ENCODE data around the gene FRY.

The FRY gene

GRCh38 chr13:32266130-32266529 lies 234.6 kb downstream of the FRY start:
- DNase-seq = no peak

- no peak for DNase-seq
Measured at GRCh38 chr13:32267836-32268439, 236.4 kb downstream of the FRY start.

GRCh38 chr13:32272021-32272683 lies 240.6 kb downstream of the FRY start:
- DNase-seq = no peak

GRCh38 chr13:32277839-32278238 lies 246.3 kb downstream of the FRY start:
- DNase-seq = no peak

GRCh38 chr13:32278426-32278825 lies 246.9 kb downstream of the FRY start:
- peak; percentile 37 for DNase-seq

- no peak for DNase-seq
Measured at GRCh38 chr13:32281096-32281495, 249.5 kb downstream of the FRY start.

GRCh38 chr13:32282096-32282711 lies 250.6 kb downstream of the FRY start:
- no peak for DNase-seq

- DNase-seq = peak; percentile 54
Measured at GRCh38 chr13:32284927-32285632, 253.5 kb downstream of the FRY start.

- no peak for DNase-seq
Measured at GRCh38 chr13:32285633-32285965, 254.0 kb downstream of the FRY start.

GRCh38 chr13:32297206-32297605 lies 265.6 kb downstream of the FRY start:
- DNase-seq = peak; percentile 2

GRCh38 chr13:32298695-32299094 lies 267.1 kb downstream of the FRY start:
- no peak for DNase-seq

- no peak for DNase-seq
Measured at GRCh38 chr13:32299893-32300292, 268.3 kb downstream of the FRY start.

- DNase-seq = no peak
Measured at GRCh38 chr13:32300406-32300805, 268.8 kb downstream of the FRY start.

GRCh38 chr13:32300920-32301319 lies 269.3 kb downstream of the FRY start:
- no peak for DNase-seq

GRCh38 chr13:32302461-32302860 lies 270.9 kb downstream of the FRY start:
- DNase-seq = no peak

GRCh38 chr13:32305646-32306045 lies 274.1 kb downstream of the FRY start:
- DNase-seq = no peak

- no peak for DNase-seq
Measured at GRCh38 chr13:32309312-32310133, 277.9 kb downstream of the FRY start.

GRCh38 chr13:32310134-32310706 lies 278.6 kb downstream of the FRY start:
- DNase-seq = peak; percentile 46

- no peak for DNase-seq
Measured at GRCh38 chr13:32311188-32311897, 279.8 kb downstream of the FRY start.

GRCh38 chr13:32314271-32315237 lies 283.0 kb downstream of the FRY start:
- DNase-seq = peak; percentile 48
